Progenitor cell of endocrine pancreas (in vitro differentiated cells): ENCODE data around the gene UTF1. TPM values are rescaled to one million over a fixed set of nuclear protein-coding genes. Genes with fewer than 3 reads are reported as not detected.

Source experiments
- DNase-seq: peaks from one replicate; pipeline ENCODE4 v3.0.0; 2021; ENCODE audit warnings: low spot score; ENCODE audit not compliant: unreplicated experiment
- H3K27ac Mint-ChIP-seq: 2 replicates; pipeline ENCODE4 v1.8.0; 2021; ENCODE audit warnings: mild to moderate bottlenecking, moderate library complexity, mixed read lengths
- H3K27me3 Mint-ChIP-seq: 2 replicates; pipeline ENCODE4 v1.8.0; 2021; ENCODE audit warnings: mixed read lengths
- H3K36me3 Mint-ChIP-seq: 2 replicates; pipeline ENCODE4 v1.8.0; 2022; ENCODE audit warnings: mixed read lengths; ENCODE audit not compliant: insufficient read depth
- H3K4me1 Mint-ChIP-seq: 2 replicates; pipeline ENCODE4 v1.8.0; 2021; ENCODE audit warnings: low read depth, mixed read lengths
- H3K4me3 Mint-ChIP-seq: 2 replicates; pipeline ENCODE4 v1.8.0; 2021; ENCODE audit warnings: low read depth, mild to moderate bottlenecking, moderate library complexity, mixed read lengths
- H3K9me3 Mint-ChIP-seq: 2 replicates; pipeline ENCODE4 v1.8.0; 2021; ENCODE audit warnings: low read depth, mixed read lengths
- total RNA-seq: library from RNA; stranded (reverse); gene quantifications from 2 replicates; pipeline ENCODE4 v1.2.1, GENCODE V29; 2021
- TF ChIP-seq, protein P1 (sequence below): fragments of 200-600 bp; sonication (generic); IDR thresholded peaks from one replicate; pipeline ENCODE4 v1.5.0; 2021; ENCODE audit warnings: antibody characterized with exemption, mild to moderate bottlenecking; ENCODE audit not compliant: unreplicated experiment

UTF1 gene
- total RNA-seq, 1 donor from 2014 or later: not detected

DNA sequence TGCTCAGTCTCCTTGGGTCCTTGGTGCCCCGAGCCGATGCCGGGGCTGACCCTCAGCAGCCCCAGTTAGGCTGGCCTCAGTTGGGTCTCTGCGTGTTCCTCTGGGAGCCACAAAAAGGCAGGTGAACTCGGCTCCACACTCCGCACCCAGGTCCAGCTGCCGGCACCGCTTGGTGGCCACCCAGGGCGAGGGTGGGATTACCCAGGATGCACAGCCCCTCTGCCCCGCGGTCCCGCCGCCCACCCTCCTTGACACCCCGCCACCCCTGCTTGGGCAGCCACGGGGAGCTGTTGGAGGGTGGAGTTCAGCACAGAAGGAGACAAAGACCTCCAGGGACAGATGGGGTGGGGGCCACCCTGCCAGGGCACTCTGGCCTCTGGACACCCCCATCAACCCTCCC lies 25.3 kb downstream of the UTF1 start:
- Mint-ChIP-seq H3K4me3 (no peak overlapping the region), H3K27me3 (peaks cover 27% of the 10 kb centered on the region), H3K4me1 (peaks cover 3% of the 10 kb centered on the region), H3K36me3 (no peaks in the 10 kb centered on the region), H3K9me3 (no peaks in the 10 kb centered on the region), H3K27ac (no peak overlapping the region)
- no peak for DNase-seq
- TF ChIP-seq, protein P1, sequence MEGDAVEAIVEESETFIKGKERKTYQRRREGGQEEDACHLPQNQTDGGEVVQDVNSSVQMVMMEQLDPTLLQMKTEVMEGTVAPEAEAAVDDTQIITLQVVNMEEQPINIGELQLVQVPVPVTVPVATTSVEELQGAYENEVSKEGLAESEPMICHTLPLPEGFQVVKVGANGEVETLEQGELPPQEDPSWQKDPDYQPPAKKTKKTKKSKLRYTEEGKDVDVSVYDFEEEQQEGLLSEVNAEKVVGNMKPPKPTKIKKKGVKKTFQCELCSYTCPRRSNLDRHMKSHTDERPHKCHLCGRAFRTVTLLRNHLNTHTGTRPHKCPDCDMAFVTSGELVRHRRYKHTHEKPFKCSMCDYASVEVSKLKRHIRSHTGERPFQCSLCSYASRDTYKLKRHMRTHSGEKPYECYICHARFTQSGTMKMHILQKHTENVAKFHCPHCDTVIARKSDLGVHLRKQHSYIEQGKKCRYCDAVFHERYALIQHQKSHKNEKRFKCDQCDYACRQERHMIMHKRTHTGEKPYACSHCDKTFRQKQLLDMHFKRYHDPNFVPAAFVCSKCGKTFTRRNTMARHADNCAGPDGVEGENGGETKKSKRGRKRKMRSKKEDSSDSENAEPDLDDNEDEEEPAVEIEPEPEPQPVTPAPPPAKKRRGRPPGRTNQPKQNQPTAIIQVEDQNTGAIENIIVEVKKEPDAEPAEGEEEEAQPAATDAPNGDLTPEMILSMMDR: no peak

GRCh38 chr10:133257489-133258065 lies 27.6 kb downstream of the UTF1 start:
- no peak for DNase-seq
- peaks cover 5% of the 10 kb centered on the region for H3K4me1 Mint-ChIP-seq
- H3K27me3 Mint-ChIP-seq: peaks cover 20% of the 10 kb centered on the region
- H3K9me3 Mint-ChIP-seq: no peaks in the 10 kb centered on the region
- H3K27ac Mint-ChIP-seq: no peak overlapping the region
- TF ChIP-seq, protein P1: peak; percentile 37
- no peaks in the 10 kb centered on the region for H3K36me3 Mint-ChIP-seq
- peak overlapping the region; percentile 53 for H3K4me3 Mint-ChIP-seq

DNA sequence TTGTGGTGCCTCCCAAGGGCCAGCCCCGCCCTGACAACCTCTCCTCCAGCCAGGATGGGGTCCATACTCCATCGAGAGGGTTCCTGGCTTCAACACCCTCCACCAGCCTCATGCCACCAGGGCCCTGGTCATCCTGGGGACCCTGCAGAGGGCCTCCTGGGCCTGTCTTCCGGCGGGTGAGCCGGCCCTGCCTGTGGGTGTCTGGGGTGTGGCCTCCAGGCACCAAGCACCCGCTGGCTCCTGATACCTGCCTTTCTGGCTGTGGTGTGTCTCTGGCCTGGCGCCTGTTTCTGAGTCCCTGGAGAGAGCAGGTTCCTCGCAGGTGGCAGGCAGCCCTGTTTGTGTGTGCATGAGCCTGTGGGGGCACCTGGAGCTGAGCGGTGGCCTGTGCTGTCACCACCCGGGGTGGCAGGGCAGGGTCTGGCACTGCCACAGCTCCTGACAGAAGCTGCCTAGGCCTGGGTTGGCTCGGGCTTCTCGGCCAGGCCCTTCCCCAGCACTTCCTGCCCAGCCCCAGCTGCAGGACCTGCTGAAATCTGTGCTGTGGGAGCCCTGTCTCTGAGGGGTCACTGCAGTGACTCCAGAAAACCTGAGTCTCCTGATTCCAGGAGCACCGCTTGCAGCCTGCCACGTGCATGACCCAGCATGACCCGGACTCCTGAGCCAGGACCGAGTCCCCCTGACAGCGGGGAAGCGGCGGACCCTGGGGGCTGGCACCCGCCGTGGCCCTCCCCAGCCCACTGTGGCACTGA lies 28.2 kb downstream of the UTF1 start:
- TF ChIP-seq, protein P1: no peak
- Mint-ChIP-seq H3K9me3 (no peaks in the 10 kb centered on the region), H3K27me3 (peaks cover 26% of the 10 kb centered on the region), H3K4me3 (no peak overlapping the region), H3K27ac (no peak overlapping the region), H3K4me1 (peaks cover 5% of the 10 kb centered on the region), H3K36me3 (no peaks in the 10 kb centered on the region)
- no peak for DNase-seq

- Mint-ChIP-seq H3K27ac (peak overlapping the region; percentile 65), H3K4me3 (no peak overlapping the region)
- no peak for DNase-seq
These were observed 29.0 kb downstream of the UTF1 start for GRCh38 chr10:133258818-133259601.

GRCh38 chr10:133259602-133259989 lies 29.6 kb downstream of the UTF1 start:
- peak overlapping the region; percentile 68 for H3K4me3 Mint-ChIP-seq

More at GRCh38 chr10:133258818-133259601, 29.0 kb downstream of the UTF1 start:
- H3K4me1 Mint-ChIP-seq: peaks cover 5% of the 10 kb centered on the region
- H3K9me3 Mint-ChIP-seq: no peaks in the 10 kb centered on the region
- TF ChIP-seq, protein P1: no peak
- peaks cover 25% of the 10 kb centered on the region for H3K27me3 Mint-ChIP-seq
- no peaks in the 10 kb centered on the region for H3K36me3 Mint-ChIP-seq

More at GRCh38 chr10:133259602-133259989, 29.6 kb downstream of the UTF1 start:
- TF ChIP-seq, protein P1: no peak
- Mint-ChIP-seq H3K27me3 (peaks cover 26% of the 10 kb centered on the region), H3K27ac (no peak overlapping the region), H3K36me3 (no peaks in the 10 kb centered on the region), H3K4me1 (peaks cover 5% of the 10 kb centered on the region), H3K9me3 (no peaks in the 10 kb centered on the region)
- DNase-seq: no peak
